GM12864 (cell line): ENCODE measurements around the gene CEP170.
A peak's percentile ranks its signal among the peaks of the same experiment; 100 is the strongest.

Source experiments
- DNase-seq: peaks from one replicate; pipeline ENCODE4 v3.0.0-alpha.2; 2011; ENCODE audit warnings: low read depth
- H3K4me3 ChIP-seq: 2 replicates; pipeline ENCODE4 v1.5.1; 2011; ENCODE audit warnings: mild to moderate bottlenecking, low read depth, low read length, control low read depth
- CTCF ChIP-seq: IDR thresholded peaks from 2 replicates; pipeline ENCODE4 v1.5.1; 2011; ENCODE audit warnings: low read depth, mild to moderate bottlenecking, moderate library complexity, low read length, control low read depth, inconsistent platforms; ENCODE audit errors: missing control alignments

Gene CEP170

GRCh38 chr1:243253211-243253925 is 1.7 kb downstream of the CEP170 start:
- no peak for DNase-seq
- TF ChIP-seq CTCF = no peak
- H3K4me3 ChIP-seq = peak overlapping the region; percentile 99

- no peak for TF ChIP-seq CTCF
- no peak for DNase-seq
- no peak overlapping the region for H3K4me3 ChIP-seq
These were observed 3.5 kb downstream of the CEP170 start for GRCh38 chr1:243251539-243251938.

GRCh38 chr1:243250102-243250501 is 5.0 kb downstream of the CEP170 start:
- DNase-seq = no peak
- TF ChIP-seq CTCF = no peak
- H3K4me3 ChIP-seq = no peak overlapping the region

- no peak overlapping the region for H3K4me3 ChIP-seq
- TF ChIP-seq CTCF = no peak
- DNase-seq = no peak
These were observed 5.9 kb downstream of the CEP170 start for GRCh38 chr1:243249214-243249613.

GRCh38 chr1:243247901-243248300 is 7.2 kb downstream of the CEP170 start:
- no peak for DNase-seq
- H3K4me3 ChIP-seq = no peak overlapping the region
- no peak for TF ChIP-seq CTCF

- TF ChIP-seq CTCF = no peak
- DNase-seq = no peak
- no peak overlapping the region for H3K4me3 ChIP-seq
These were observed 8.2 kb downstream of the CEP170 start for GRCh38 chr1:243246916-243247315.

GRCh38 chr1:243244432-243244841 is 10.6 kb downstream of the CEP170 start:
- TF ChIP-seq CTCF = no peak
- H3K4me3 ChIP-seq = peak overlapping the region; percentile 41
- no peak for DNase-seq
